GM19468 (cell line): ENCODE results near the gene PIAS4.

Experiments used
- ATAC-seq: cut with Tn5 transposase; IDR thresholded peaks from one replicate; pipeline ENCODE4 v1.9.1; 2021; ENCODE audit warnings: mild to moderate bottlenecking, moderate library complexity, moderate number of reproducible peaks; ENCODE audit not compliant: unreplicated experiment; ENCODE audit errors: extremely low read depth

Gene PIAS4

DNA sequence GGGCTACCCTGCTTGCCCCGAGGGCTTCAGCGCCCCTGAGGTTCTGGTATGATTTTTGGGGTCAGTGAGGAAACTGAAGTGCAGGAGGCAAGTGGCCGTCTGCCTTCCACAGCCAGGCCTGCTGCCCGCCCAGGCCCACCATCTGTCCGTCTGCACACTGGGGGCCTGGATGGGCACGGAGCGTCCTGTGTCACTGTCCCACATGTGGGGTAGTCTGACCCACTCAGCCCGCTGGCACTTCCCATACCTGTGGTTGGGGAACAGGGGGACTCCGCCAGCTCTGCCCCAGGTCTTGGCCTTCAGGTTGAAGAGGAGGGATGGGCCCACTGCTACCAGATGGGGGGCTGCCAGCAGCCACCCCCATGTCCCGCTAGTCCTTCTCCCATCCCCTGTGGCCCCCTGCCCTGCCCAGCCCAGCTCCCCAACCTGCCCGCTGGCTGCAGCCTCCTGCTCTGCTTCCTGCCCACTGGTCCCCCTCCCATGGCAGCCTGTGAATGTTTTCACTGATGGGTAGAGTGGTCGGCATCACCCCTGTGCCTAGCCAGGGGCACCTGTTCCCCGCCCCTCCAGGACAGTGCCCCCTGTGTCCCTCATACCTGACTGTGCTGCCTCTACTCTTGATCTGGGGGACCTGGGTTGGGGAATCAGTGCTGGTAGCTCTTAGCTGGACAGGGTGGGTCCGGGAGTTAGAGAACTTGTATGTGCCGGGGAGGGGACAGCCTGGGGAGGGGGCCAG is 9.5 kb downstream of the PIAS4 start:
- ATAC-seq, result no peak

DNA sequence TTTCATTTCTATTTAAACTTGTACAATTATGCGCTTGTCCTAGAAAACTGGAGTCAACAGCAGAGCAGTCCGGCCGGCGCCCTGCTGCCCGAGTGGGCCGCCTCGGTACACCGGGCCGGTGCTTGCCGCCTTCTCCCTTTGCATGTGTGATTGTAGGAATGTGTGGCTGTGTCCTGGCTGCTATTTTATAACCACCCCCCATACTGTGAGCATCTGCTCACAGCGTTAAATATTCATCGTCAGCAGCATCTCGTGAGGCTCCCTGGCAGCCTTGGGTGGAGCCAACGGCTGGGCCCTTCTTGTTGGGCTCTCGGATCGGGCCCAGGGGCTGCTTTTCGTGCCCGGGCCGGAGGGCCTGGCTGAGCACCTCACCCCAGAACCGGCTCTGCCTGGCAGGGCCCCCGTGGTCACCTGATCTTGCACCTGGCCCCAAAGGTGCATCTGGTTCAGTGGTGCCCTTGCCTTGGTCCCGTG is 10.6 kb downstream of the PIAS4 start:
- no peak for ATAC-seq

DNA sequence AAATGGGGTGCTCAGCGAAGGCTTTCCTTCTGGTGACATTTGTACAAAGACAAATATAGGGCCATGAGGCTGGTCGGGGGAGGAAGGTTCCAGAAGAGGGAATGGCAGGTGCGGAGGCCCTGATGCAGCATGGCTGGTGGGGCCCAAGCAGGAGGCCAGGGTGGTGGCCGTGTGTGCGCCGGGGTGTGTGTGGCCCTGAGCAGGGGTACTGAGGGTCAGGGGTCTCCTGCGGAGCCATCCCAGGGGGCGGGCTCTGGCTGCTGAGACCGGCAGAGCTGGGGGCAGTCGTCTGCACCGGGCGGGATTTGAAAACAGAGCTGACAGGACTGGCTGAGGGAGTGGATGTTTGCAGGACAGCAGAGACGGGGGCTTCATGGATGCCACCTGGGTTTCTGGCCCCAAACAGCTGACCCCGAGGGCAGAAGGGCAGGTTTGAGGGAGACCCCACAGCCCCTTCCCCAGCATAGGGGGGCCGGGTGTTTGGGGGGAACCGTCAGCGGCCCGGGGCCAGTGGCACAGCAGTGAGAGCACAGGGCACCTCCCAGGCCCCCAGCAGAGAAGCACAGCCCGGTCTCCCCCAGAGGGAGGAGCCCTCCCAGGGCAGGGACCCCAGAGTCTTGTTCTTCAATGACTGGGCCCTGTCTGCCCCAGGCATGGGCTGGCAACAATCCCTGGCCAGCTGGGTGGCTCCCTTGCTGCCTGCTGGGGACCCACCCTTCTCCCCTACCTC is 11.4 kb downstream of the PIAS4 start:
- ATAC-seq, result no peak

DNA sequence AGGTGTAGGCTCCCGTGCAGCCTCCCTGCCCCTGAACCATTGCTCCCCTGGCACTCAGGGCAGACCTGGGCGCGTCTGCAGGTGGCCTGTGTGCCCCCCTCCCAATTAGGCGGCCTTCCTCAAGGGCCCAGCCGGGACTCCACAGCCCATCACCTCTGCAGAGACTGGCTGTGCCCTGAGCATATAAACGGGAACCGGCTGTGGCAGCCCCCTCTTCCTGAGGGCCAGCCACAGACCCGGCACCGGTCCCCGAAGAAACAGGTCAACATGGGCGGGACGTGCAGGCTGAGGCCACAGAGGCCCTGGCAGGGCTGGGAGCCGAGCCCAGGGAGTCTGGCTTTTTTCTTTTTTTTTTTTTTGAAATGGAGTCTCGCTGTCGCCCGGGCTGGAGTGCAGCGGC is 12.0 kb downstream of the PIAS4 start:
- no peak for ATAC-seq

DNA sequence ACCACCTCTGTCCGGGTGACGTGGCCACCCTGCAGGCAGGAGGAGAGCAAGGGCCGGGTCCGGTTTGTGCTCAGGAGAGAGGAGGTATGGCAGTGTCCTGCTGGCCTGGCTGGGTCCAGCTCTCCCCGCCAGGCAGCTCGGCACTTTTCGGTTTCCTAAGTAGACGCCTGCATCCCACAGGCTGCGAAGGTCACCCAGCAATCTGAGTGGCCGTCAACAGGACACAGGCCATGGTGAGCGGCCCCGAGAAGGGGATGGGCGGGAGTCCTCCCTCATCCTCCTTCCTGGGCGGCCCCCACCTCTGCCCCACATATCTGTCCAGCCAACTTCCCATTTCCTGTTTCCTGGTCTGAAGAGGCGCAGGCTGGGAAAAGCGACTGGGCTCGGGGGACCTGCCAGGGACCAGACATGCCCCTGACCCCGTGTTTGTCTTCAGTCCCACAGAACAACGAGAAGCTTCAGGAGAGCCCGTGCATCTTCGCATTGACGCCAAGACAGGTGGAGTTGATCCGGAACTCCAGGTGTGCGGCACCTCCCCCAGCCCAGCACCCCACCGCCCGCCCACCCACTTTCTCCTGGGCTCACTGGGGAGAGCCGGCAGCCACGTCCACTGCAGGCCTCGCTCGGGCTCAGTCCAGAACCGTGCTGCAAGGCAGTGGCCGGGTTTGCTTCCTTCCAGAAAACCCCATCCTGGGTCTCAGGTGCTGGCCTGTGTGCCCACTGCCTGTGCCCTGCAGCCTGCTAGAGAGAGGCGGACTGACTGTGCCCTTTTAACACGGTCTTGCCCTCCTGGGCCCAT is 16.3 kb downstream of the PIAS4 start:
- no peak for ATAC-seq

DNA sequence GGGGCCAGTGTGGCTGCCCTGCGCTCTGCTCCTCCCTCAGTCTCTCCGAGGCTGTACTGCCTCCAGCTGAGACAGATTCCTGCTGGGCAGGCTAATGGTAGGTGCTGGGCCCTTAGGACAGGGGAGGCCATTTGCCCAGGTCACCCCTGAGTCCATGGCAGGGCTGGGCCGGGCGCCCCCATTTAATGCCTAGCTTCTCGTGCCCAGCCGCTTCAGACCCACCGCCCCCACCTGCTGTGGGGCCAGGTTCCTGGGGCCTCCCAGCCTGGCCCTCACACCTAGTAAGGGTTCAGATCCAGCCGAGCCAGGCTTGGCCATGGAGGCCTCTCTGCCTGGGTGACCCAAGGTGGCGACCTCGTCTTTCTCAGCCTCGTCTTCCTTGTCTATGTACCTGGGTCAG is 17.8 kb downstream of the PIAS4 start:
- ATAC-seq, result no peak

DNA sequence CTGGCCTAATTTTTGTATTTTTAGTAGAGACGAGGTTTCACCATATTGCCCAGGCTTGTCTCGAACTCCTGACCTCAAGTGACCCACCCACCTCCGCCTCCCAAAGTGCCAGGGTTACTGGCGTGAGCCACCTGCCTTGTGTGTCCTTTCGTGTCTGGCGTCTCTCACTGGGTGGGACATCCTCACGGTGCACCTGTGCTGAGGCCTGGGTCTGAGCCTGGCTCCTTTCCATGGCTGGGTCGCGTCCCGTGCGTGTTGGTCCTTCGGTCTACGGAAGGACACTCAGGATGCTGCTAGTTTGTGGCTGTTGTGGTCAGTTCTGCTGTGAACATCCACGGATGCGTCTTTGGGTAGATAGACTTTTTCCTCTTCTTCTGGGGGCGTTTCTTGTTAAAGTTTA is 19.6 kb downstream of the PIAS4 start:
- no peak for ATAC-seq

DNA sequence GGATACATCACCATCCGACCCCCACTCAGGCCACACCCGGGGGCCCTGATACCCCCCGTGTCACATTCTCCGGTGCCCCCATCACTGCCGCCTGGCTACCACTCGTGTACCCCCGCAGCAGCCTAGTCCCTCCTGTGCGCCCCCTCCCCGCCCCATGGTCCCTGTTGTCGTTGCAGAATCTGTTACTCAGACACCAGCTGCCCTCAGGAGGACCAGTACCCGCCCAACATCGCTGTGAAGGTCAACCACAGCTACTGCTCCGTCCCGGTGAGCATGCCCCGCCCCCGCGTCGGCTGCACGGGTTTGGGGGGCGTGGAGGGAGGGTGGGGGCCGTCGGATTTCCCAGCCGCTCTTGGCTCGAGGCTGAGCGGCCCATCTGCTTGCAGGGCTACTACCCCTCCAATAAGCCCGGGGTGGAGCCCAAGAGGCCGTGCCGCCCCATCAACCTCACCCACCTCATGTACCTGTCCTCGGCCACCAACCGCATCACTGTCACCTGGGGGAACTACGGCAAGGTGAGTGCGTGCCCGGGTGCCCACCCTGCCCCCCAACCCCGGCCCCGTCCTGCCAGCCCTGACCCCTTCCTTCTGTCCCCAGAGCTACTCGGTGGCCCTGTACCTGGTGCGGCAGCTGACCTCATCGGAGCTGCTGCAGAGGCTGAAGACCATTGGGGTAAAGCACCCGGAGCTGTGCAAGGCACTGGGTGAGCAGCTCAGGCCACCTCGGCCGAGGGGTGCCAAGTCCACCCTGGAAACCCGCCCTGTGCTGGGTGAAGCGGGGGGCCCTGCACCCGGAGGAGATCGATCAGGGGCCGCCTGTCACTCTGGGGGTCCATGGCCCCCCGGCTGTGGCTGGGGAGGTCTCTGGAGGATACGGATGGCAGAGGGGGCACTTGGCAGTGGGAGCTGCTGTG is 21.1 kb downstream of the PIAS4 start:
- no peak for ATAC-seq

DNA sequence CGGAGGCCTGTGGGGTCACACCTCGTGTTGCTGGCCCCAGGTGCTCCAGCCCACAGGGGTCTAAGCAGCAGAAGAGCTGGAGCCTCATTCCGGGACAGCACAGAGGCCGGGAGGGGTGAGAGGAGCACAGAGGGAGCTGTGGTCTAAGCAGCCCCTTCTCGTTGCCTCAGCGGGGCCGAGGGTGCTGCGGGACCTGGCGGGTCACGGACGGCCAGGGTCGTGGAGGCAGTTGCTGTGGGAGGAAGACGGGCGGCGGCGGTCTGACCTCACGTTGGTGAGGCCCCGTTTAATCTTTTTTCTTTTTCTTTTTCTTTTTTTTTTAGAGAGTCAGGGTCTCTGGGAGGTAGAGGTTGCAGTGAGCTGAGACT is 21.7 kb downstream of the PIAS4 start:
- no peak for ATAC-seq

DNA sequence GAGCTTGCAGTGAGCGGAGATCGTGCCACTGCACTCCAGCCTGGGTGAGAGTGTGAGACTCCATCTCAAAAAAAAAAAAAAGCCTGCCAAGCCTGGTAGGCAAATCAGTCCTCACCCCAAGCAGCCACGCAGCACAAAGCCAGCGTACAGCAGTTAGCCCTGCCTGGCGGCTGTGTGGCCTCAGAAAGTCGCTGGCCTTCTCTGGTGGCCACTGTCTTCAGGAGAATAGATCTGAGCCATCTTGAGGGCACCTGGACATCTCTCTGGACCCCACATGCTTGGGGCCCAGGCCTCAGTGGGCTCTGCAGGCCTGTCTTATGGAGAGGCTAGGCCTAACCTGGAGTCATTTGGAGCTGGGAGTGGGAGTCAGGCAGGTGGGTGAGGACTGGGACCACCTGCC is 23.0 kb downstream of the PIAS4 start:
- ATAC-seq, result no peak

DNA sequence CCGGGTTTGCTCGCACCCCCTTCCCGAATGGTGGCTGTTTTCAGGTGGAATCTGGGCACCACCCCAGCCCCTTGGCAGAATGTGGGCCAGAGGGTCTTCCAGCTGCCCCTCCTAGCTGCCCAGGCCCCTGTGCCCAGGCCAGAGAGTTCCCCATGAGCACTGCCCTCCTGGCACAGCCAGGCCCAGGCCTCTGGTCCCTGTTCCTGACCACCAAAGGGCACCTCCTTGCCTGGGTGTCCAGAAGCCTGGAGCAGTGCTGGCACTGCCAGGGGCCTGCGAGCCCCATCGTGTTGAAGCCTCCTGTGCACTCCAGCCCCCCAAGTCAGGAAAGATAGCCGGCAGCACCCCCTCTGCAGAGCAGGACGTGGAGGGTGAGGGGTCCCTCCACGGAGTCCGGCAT is 23.4 kb downstream of the PIAS4 start:
- ATAC-seq, result no peak

DNA sequence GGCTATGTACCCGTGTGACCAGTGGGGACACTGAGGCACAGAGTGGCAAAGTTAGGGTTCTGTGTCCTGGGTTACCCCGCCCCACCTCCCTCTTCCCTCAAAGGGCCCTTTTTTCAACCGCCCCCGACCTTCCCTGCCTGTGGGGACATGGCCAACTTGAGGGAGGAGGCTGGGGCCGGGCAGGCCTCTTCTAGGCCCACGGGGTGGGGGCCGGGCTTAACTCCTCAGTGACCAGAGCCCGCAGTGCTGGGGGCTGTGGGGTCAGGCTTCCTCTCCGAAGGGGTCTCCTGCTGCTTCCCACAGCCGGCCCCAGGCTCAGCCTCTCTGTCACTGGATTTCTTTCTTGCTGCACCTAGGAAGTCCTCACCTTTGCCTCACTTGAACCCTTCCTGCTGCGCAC is 23.9 kb downstream of the PIAS4 start:
- ATAC-seq, result no peak

DNA sequence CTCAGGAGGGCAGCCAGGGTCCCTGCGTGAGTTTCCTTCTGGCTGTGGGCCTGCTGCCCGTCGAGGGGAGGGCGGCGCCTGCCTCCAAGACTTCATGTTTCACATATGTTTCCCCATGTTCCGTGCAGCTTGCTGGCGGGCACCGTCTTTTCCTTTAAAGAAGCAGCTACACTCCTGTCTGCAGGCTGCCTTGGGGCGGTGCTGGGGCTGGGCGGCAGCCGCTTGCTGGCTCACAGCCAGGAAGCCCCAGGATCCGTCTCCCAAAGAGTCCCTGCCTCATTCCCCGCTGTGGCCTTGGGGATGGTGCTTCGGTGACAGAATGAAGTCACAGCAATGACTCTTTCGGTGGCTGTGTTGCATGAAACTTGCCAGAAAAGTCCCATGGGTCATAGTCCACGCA is 24.9 kb downstream of the PIAS4 start:
- ATAC-seq, result no peak

DNA sequence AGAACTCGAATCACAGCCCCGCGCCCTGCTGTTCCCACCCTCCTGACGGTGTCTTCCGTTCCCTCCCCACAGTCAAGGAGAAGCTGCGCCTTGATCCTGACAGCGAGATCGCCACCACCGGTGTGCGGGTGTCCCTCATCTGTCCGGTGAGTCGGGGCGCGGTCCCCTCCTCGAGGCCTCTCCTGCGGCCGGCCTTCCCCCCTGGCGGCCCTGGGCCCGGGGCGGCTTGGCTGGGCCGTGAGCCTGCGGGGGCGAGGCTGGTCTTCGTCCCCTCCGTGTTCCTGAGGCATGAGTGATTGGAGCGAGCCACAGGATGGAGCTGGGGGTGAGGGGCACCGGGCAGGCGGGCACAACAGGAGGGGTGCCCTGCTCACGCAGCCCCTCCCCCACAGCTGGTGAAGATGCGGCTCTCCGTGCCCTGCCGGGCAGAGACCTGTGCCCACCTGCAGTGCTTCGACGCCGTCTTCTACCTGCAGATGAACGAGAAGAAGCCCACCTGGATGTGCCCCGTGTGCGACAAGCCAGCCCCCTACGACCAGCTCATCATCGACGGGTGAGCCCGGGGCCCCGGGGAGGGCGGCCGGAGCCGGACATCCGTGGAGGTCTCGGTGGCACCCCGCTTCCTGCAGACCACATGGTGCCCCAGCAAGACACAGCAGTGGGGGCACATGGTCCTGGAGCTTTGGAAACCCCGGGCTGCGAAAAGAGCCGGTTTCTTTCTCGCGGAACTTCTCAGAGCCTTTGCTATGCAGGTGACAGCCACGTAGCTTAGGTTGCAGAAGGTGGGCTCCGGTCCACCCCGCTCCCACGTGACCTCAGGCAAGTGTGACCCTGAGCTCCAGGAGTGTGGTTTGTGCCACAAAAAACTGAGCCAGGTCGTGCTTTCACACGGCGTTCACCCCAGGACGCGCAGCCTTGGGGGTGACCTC is 25.8 kb downstream of the PIAS4 start:
- no peak for ATAC-seq

DNA sequence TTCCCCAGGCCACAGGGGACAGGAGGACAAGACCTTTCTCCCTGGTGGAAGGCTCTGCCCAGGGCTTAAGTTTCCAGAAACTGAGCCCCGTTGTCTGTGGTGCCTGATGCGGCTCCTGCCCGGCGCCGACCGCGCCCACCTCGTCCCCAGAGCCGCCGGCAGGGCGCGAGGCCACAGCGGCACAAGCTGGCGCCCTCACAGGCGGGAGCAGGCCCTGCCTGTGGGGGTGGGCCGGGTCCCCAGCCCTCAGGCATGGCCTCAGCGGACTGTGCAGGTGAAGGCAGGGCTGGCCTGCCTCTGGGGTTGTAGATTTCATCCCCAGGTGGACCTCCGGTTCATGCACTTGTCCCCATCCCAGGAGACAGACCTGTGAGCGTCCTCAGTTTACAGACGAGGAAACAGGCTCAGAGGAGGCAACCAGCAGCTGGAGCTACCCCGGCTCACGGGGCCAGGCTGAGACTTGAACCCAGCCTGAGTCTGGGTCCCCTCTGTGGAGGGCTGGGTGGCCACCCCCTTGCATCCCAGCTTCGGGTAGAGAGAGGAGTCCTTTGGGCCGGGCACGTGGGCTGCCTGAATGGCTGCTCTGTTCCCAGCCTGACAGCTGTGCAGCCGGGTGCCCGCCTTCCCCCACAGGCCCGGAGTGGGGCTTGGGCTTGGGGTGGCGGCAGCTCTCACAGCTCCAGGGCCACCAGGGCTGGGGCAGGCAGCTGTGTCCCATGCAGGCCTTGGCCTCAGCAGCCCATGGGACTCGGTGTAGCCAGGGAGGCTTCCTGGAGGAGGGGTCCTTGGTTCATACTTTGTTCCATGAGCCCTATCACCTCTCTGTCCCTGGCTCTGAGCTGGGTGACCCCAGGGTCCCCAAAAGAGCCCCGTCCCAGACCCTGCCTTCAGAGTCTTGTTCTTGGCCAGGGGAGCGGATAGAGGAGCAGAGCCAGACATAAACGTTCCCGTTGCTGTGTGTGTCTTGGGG is 26.8 kb downstream of the PIAS4 start:
- ATAC-seq, result no peak

DNA sequence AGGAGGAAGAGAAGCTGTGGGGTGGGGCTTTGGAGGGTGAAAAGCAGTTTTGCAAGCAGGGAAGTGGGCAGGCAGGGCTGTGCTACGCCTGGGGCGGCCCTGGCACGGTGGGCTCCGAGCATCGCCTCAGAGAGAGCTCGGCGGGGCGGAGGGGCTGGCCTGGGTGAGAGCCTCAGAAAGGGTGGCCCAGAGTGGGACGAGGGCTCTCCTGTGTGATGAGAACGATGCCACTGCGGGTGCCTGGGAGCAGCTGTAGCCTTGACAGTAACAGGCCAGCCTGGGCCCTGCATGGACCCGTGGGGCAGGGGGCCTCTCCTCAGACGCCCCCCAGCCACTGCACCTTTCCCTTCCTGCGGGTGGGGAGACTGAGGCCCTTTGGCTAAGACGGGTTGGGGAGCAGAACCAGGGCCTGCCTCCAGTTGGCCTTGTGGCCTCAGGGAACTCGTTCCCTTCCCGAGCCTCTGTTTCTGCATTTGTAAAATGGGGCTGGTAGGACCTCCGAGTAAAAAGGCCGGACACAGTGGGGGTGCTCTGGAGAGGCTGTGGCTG is 27.6 kb downstream of the PIAS4 start:
- ATAC-seq, result no peak

DNA sequence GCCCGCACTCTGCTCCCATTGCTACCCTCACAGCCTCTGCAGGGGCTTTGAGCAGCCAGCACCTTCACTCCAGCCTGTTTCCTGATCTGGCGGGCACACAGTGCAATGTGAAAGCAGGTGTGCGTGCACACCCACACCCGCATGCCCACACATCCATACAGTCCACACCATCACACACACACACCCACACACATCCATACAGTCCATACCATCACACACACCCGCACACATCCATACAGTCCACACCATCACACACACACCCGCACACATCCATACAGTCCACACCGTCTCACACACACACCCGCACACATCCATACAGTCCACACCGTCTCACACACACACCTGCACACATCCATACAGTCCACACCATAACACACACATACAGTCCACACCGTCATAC is 28.0 kb downstream of the PIAS4 start:
- ATAC-seq, result no peak
